ENCODE results near the gene CHCHD10.

GRCh38 chr22:23815541-23816155 is 47.9 kb upstream of the CHCHD10 start:
- TF ChIP-seq, protein P1, sequence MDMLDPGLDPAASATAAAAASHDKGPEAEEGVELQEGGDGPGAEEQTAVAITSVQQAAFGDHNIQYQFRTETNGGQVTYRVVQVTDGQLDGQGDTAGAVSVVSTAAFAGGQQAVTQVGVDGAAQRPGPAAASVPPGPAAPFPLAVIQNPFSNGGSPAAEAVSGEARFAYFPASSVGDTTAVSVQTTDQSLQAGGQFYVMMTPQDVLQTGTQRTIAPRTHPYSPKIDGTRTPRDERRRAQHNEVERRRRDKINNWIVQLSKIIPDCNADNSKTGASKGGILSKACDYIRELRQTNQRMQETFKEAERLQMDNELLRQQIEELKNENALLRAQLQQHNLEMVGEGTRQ (IDR thresholded peaks at IDR 0.05; ENCODE audit: borderline replicate concordance, low read depth, low read length), result no peak
- TF ChIP-seq, protein P2, sequence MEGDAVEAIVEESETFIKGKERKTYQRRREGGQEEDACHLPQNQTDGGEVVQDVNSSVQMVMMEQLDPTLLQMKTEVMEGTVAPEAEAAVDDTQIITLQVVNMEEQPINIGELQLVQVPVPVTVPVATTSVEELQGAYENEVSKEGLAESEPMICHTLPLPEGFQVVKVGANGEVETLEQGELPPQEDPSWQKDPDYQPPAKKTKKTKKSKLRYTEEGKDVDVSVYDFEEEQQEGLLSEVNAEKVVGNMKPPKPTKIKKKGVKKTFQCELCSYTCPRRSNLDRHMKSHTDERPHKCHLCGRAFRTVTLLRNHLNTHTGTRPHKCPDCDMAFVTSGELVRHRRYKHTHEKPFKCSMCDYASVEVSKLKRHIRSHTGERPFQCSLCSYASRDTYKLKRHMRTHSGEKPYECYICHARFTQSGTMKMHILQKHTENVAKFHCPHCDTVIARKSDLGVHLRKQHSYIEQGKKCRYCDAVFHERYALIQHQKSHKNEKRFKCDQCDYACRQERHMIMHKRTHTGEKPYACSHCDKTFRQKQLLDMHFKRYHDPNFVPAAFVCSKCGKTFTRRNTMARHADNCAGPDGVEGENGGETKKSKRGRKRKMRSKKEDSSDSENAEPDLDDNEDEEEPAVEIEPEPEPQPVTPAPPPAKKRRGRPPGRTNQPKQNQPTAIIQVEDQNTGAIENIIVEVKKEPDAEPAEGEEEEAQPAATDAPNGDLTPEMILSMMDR (IDR thresholded peaks at IDR 0.05), result no peak
- TF ChIP-seq CHD2 (IDR thresholded peaks at IDR 0.05; ENCODE audit: low read length, partially characterized antibody) (no peak), RAD21 (IDR thresholded peaks at IDR 0.05; ENCODE audit: low read length) (no peak), EP300 (IDR thresholded peaks at IDR 0.05; ENCODE audit: borderline replicate concordance in 1 of 2, low read depth in 1 of 2, low read length in 1 of 2) (no peak)
- TF ChIP-seq, protein P3, sequence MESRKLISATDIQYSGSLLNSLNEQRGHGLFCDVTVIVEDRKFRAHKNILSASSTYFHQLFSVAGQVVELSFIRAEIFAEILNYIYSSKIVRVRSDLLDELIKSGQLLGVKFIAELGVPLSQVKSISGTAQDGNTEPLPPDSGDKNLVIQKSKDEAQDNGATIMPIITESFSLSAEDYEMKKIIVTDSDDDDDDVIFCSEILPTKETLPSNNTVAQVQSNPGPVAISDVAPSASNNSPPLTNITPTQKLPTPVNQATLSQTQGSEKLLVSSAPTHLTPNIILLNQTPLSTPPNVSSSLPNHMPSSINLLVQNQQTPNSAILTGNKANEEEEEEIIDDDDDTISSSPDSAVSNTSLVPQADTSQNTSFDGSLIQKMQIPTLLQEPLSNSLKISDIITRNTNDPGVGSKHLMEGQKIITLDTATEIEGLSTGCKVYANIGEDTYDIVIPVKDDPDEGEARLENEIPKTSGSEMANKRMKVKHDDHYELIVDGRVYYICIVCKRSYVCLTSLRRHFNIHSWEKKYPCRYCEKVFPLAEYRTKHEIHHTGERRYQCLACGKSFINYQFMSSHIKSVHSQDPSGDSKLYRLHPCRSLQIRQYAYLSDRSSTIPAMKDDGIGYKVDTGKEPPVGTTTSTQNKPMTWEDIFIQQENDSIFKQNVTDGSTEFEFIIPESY (IDR thresholded peaks at IDR 0.05; ENCODE audit: borderline replicate concordance, low read depth), result no peak
